Measurements from ENCODE around the gene POTEJ.
A peak's percentile ranks its signal among the peaks of the same experiment; 100 is the strongest.
"Not testable (repeated sequence)": the region's sequence is repeated elsewhere in the genome, so short reads cannot be mapped to it uniquely, and the experiment has no call there.

POTEJ gene

GRCh38 chr2:130611140-130611539, at the start of gene POTEJ:
Gene POTEJ, plus strand, starts transcription at chr2:130611440. Its CDS starts 93 bp downstream, at chr2:130611533.
- not testable (repeated sequence) for DNase-seq

DNA sequence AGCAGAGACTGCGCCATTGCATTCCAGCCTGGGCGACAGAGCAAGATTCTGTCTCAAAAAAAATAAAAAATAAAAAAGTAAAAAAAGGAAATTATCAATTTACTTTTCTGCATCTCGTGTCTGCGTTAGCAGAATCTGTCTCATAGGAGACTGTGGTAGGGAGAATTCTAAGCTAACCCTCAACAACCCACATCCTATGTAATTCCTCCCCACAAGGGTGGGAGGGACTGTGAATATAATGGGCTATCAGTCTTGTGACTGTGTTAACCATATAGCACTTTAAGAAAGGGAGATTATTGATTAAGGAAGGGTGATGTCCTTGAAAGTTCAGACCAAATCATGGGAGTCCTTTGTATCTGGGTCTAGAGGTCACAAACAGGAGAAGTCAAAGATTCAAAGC, 45.1 kb upstream of the POTEJ start:
- DNase-seq = not testable (repeated sequence)

DNA sequence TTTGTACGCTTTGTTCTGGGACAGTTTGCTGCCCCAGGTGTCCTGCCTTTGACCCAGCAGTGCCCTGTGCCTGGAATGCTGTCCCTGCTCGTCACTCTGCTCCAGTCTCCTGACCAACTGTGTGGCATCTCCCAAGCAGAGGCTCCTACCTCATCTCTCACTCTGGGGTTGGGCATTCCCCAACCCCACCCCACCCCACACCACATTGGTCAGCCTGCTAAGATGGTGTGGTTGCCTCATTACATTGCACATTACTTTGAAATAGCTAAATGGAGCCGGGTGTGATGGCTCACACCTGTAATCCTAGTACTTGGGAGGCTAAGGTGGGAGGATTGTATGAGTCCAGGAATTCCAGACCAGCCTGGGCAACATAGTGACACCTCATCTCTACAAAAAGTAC, 39.3 kb upstream of the POTEJ start:
- not testable (repeated sequence) for DNase-seq

DNA sequence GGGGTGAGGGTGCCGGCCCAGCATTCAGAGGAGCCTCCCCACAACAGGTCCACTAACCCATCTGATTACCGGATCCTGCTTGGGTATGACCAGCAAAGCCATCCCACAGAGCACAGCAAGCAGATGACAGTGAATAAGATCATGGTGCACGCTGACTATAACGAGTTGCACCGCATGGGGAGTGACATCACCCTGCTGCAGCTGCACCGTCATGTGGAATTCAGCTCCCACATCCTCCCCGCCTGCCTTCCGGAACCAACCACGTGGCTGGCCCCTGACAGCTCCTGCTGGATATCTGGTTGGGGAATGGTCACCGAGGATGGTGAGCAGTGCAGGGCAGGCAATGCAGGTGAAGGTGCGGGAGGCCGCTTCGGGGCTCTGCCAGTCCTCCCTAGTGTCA, 37.0 kb upstream of the POTEJ start:
- DNase-seq = not testable (repeated sequence)

- not testable (repeated sequence) for DNase-seq
These were observed 34.9 kb upstream of the POTEJ start for GRCh38 chr2:130576209-130576784.

GRCh38 chr2:130577559-130577958, 33.7 kb upstream of the POTEJ start:
- DNase-seq = not testable (repeated sequence)

GRCh38 chr2:130579121-130579520, 32.1 kb upstream of the POTEJ start:
- DNase-seq = not testable (repeated sequence)

DNA sequence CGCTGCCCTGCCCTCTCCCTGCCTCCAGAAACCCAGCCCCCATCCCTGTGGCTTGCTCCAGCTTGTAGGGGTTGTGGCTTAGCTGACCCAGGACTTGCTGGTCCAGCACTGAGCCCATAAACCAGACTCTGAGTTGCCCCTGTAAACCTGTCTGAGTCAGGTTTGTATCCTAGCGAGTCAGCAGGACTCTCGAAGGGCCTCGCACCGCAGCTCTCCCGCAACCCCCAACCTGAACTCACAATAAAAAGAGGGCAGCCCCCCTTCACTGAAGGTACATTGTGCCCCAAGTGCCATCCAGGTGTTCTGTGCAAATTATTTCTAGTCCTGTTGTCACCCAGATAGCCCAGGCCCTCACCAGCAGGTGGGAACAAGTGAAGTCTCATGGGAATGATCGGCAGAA, 29.7 kb upstream of the POTEJ start:
- not testable (repeated sequence) for DNase-seq

DNA sequence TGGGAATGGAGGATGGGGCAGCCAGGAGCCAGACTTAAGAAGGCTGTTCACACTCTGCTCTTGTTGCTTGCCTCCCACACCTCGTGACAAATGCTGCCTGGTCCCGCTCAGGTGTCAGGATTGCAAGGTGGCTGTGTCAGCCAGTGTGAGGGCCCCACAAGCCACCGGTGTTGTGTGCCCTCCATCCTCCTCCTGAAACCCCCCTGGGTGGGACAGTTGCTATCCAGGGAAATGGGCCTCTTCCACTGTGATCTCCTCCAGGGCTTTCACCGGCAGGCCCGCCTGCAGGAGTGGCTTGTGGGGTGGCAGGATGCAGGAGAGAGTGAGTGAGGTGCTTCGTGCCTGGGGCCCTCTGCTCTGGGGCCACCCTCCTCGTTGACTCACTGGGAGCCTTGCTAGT, 28.3 kb upstream of the POTEJ start:
- not testable (repeated sequence) for DNase-seq

DNA sequence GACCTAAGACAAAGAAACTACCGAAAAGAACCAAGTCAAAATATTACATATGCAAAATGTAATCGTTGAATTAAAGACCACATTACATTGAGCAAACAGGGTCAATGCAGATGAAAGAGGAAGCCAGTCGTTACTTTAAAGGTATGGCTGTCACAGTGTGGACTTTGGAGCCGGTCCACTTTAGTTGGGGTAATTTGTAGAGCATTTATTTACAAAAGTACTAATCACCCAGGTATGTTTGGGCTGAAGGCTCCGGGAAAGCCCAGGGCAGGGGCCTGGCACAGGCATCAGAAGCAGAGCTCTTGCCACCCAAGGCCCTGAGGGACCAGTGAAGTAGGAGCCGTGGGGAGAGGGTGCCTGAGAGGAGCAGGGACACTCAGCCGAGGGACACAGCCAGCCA, 27.7 kb upstream of the POTEJ start:
- DNase-seq = not testable (repeated sequence)

DNA sequence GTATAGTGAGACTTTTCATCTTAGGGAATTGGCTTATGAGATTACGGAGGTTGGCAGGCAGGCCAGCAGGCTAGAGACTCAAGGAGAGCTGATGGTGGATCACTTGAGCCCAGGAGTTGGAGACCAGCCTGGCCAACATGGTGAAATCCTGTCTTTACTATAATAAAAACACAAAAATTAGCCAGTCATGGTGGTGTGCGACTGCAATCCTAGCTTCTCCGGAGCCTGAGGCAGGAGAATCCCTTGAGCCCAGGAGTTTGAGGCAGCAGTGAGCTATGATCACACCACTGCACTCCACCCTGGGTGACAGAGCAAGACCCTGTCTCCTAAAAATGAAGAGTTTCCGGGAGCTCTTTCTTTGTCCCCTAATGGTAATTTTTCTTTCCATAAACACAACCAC, 26.5 kb upstream of the POTEJ start:
- not testable (repeated sequence) for DNase-seq

DNA sequence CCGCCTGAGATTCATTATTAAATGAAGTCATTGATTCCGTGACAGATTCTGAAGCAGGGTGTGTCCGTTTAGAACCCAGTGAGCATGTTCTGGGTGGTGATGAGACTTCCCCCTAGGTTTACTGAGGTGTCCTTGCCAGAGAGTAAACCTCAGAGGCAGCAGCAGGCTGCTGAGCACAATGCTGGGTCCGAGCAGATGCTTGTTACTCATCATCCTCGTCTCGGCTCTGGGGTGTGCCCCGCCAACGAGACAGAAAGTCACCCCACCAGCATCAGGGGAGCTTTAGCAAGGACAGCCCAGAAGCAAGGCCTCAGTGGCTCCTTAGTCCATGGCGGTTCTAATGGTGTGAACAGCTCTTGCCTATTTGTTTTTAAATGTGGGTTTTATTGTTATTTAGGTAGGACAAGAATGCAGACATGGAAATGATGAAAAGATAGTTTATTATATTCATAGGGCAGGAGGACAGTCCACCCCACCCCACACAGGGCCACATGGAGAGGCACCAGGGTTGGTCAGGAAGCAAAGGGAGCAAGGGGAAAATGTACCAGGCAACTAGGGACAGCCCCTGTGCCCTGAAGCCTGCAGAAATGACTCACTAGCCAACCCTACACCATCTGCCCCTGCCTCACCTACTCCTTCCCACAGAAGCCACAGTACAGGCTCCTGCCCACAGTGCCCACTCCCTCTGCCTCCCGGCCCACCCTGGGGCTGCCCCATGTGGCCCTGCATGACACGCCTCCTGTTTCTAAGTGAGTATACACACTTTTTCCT, 22.4 kb upstream of the POTEJ start:
- DNase-seq = peak; percentile 30

DNA sequence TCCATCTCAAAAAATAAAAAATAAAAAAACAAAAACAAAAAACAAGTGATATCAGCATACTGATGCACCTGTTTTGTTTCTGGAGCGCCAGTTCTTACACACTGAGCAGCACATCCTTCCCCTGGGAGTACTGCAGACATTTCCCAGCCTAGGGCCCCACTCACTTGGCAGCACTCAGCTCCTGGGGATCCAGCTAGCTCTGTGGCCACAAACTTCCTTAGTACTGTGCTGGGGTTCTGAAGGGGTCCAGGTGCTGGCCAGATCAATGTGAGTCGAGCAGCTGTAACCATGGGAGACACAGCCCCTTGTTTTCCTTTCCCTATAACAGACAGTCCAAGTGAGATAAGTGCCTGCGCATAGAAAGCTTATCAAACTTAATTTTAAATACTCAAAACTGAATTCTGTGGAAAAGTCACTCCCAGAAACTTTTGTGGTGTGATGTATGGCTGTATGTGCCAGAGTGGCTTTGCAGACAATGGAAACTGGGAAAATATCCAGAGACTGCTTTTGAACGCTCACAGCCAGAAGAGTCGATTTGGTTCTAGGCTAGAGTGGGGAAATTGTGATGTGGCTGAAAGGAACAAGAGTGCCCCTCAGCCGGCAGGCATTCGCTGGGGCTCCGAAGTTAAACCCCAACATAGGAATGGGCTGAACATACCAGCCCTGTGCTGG, 20.9 kb upstream of the POTEJ start:
- not testable (repeated sequence) for DNase-seq

GRCh38 chr2:130590842-130591359, 20.3 kb upstream of the POTEJ start:
- not testable (repeated sequence) for DNase-seq

- not testable (repeated sequence) for DNase-seq
These were observed 18.3 kb upstream of the POTEJ start for GRCh38 chr2:130592791-130593414.

DNA sequence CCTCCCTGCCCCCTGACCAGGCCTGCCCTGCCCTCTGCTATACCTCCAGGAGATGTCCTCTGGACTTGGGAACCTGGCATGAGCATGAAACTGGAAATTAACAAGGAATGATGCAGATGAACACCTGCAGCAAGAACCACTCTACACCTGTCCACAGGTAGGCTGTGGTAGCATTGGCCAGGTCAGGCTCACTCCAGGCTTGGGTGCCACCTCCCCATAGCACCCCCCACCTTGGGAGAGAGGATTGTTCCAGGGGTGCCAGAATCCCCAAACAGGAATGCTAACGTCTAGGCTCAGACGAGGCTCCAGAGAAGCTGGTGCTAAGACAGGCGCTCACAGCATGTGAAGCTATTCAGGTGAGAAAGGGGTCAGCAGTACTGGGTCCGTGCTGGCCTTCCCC, 17.2 kb upstream of the POTEJ start:
- not testable (repeated sequence) for DNase-seq

- not testable (repeated sequence) for DNase-seq
These were observed 14.5 kb upstream of the POTEJ start for GRCh38 chr2:130596757-130597156.

DNA sequence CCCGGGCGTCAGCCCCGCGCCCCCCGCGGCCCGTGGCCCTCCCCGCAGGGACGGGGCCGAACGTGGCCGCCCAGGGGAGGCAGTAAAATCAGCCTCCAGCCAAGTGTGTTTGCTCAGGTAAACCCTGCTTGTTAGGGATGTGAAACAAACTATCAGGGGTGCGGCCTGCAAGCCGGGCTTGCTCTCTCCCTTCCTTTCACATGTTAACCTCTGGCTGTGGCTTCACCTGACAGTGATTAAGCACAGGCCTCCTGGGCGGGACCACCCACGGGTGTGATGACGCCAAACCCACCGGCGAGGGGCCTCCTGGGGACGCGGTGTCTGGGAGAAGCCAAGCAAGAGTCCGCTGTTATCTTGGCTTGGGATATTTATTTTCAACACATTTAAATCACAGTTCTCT, 13.2 kb upstream of the POTEJ start:
- DNase-seq = not testable (repeated sequence)

DNA sequence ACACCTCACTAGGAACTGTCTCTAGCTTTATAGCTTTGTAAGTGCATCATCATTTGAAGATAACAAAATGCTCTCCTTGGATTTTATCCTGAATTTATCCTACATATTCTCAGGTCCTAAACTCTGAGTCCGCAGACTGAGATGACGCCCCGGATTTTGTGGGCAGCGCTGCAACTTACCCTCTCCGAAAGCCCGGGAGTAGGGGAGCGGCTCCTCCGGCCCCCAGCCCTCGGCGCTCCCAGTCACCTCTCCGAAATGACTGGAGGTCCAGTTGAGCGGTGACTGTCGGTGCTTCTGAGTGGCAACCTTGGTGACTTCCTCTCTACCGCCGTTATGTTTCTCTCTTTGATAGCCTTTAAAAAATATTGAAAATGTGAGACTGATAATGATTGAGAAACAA, 12.8 kb upstream of the POTEJ start:
- DNase-seq = not testable (repeated sequence)

- not testable (repeated sequence) for DNase-seq
These were observed 11.8 kb upstream of the POTEJ start, which contains the start of gene CFC1 for GRCh38 chr2:130599393-130599792. Gene CFC1, minus strand, starts transcription at chr2:130599575. Its CDS starts 288 bp downstream, at chr2:130599287.

GRCh38 chr2:130599926-130600325, 11.3 kb upstream of the POTEJ start:
- DNase-seq = not testable (repeated sequence)

GRCh38 chr2:130601648-130602302, 9.5 kb upstream of the POTEJ start:
- DNase-seq = not testable (repeated sequence)
